Measurements from ENCODE around the gene RIMKLB. TPM values are rescaled to one million over a fixed set of nuclear protein-coding genes. Genes with fewer than 3 reads are reported as not detected.

The RIMKLB gene
- total RNA-seq, 1 experiment from 2014 or later, result 0.39 TPM

GRCh38 chr12:8689681-8690080, 8.1 kb upstream of the RIMKLB start:
- TF ChIP-seq YY1 (IDR thresholded peaks at IDR 0.05; ENCODE audit: extremely low read depth, insufficient replicate concordance, low read depth, low read length) (no peak), ZBTB33 (IDR thresholded peaks at IDR 0.05; ENCODE audit: extremely low read depth, insufficient replicate concordance, low read length) (no peak), POLR2AphosphoS5 (IDR thresholded peaks at IDR 0.05; ENCODE audit: low read depth, low read length) (no peak), ZFX (IDR thresholded peaks at IDR 0.05) (no peak)
- Histone ChIP-seq H3K79me2 (ENCODE audit: insufficient read depth, low read length) (no peaks in the 10 kb centered on the region), H3K36me3 (ENCODE audit: control insufficient read depth in 1 of 2, insufficient read depth in 2 of 2, low read length in 2 of 2) (no peaks in the 10 kb centered on the region), H2AFZ (ENCODE audit: low read depth, low read length, poor library complexity, severe bottlenecking) (no peak overlapping the region), H3K27me3 (ENCODE audit: insufficient read depth, low read length) (0 out of 2 replicates have a peak, but pooled peaks cover 12% of the 10 kb centered on the region), H3K4me2 (ENCODE audit: low read length) (no peak overlapping the region), H3K4me3 (replicated peaks in 1 of 2; ENCODE audit: low read depth in 1 of 2, low read length in 2 of 2) (no peak overlapping the region), H3K9me2 (ENCODE audit: insufficient read depth) (no peaks in the 10 kb centered on the region), H3K27ac (ENCODE audit: low read depth, low read length) (no peak overlapping the region), H4K20me1 (ENCODE audit: insufficient read depth) (no peaks in the 10 kb centered on the region), H3K9me3 (ENCODE audit: control insufficient read depth in 1 of 2, insufficient read depth in 1 of 2, low read depth in 1 of 2, low read length in 2 of 2) (no peaks in the 10 kb centered on the region), H3K4me1 (ENCODE audit: control insufficient read depth in 1 of 2, insufficient read depth in 2 of 2, low read length in 2 of 2) (peaks cover 4 to 10% of the 10 kb centered on the region in 2 experiments; a peak in 3 of 4 replicates), H3K9ac (ENCODE audit: low read length) (no peak overlapping the region)
- RAD21 ChIA-PET (ENCODE audit: low non-redundant PET in 1 of 2, low total read pairs in 2 of 2, uncharacterized antibody in 2 of 2, unreplicated experiment in 2 of 2), result no interaction called here
- CTCF ChIA-PET, result no interaction called here
- DNase-seq (ENCODE audit: low read depth, low spot score) (no peak), ATAC-seq (no peak)
- POLR2A ChIA-PET, result no interaction called here
- BruUV-seq (replicated peaks), result no TSS peak
- intact Hi-C loops (cut with micrococcal nuclease), result no loop called here

GRCh38 chr12:8692573-8692972, 5.2 kb upstream of the RIMKLB start:
- no peak overlapping the region for H3K27ac ChIP-seq (ENCODE audit: low read depth, low read length)
- ATAC-seq (no peak), DNase-seq (ENCODE audit: low read depth, low spot score) (no peak)
- intact Hi-C loops (cut with micrococcal nuclease), result no loop called here
- H2AFZ ChIP-seq (ENCODE audit: low read depth, low read length, poor library complexity, severe bottlenecking), result no peak overlapping the region
- no peaks in the 10 kb centered on the region for H3K9me2 ChIP-seq (ENCODE audit: insufficient read depth)
- POLR2A ChIA-PET, result no interaction called here
- no peak overlapping the region for H3K4me3 ChIP-seq (replicated peaks in 1 of 2; ENCODE audit: low read depth in 1 of 2, low read length in 2 of 2)
- BruUV-seq (replicated peaks), result no TSS peak
- peaks cover 4 to 10% of the 10 kb centered on the region in 2 experiments; a peak in 3 of 4 replicates for H3K4me1 ChIP-seq (ENCODE audit: control insufficient read depth in 1 of 2, insufficient read depth in 2 of 2, low read length in 2 of 2)
- H4K20me1 ChIP-seq (ENCODE audit: insufficient read depth), result no peaks in the 10 kb centered on the region
- H3K79me2 ChIP-seq (ENCODE audit: insufficient read depth, low read length), result no peaks in the 10 kb centered on the region
- H3K36me3 ChIP-seq (ENCODE audit: control insufficient read depth in 1 of 2, insufficient read depth in 2 of 2, low read length in 2 of 2), result no peaks in the 10 kb centered on the region
- CTCF ChIA-PET, result no interaction called here
- no peak overlapping the region for H3K4me2 ChIP-seq (ENCODE audit: low read length)
- no peak overlapping the region for H3K9ac ChIP-seq (ENCODE audit: low read length)
- H3K27me3 ChIP-seq (ENCODE audit: insufficient read depth, low read length), result 0 out of 2 replicates have a peak, but pooled peaks cover 7% of the 10 kb centered on the region
- TF ChIP-seq RAD21 (IDR thresholded peaks at IDR 0.05; ENCODE audit: low read depth), result no peak
- TF ChIP-seq SIN3A (IDR thresholded peaks at IDR 0.05; ENCODE audit: low read depth), result no peak
- no peak for TF ChIP-seq EZH2phosphoT487 (IDR thresholded peaks at IDR 0.05; ENCODE audit: borderline replicate concordance)
- TF ChIP-seq SP1 (IDR thresholded peaks at IDR 0.05; ENCODE audit: low read depth), result no peak
- no peak for TF ChIP-seq ZFX (IDR thresholded peaks at IDR 0.05)
- TF ChIP-seq ZBTB33 (IDR thresholded peaks at IDR 0.05; ENCODE audit: extremely low read depth, insufficient replicate concordance, low read length), result no peak
- TF ChIP-seq FOSL1 (IDR thresholded peaks at IDR 0.05; ENCODE audit: low read depth), result no peak
- TF ChIP-seq MAX (IDR thresholded peaks at IDR 0.05), result no peak
- no peak for TF ChIP-seq EGR1 (IDR thresholded peaks at IDR 0.05; ENCODE audit: low read depth)
- TF ChIP-seq CBX3 (IDR thresholded peaks at IDR 0.05; ENCODE audit: low read depth), result no peak
- TF ChIP-seq REST (IDR thresholded peaks at IDR 0.05; ENCODE audit: low read depth), result no peak
- RAD21 ChIA-PET (ENCODE audit: low non-redundant PET in 1 of 2, low total read pairs in 2 of 2, uncharacterized antibody in 2 of 2, unreplicated experiment in 2 of 2), result no interaction called here
- H3K9me3 ChIP-seq (ENCODE audit: control insufficient read depth in 1 of 2, insufficient read depth in 1 of 2, low read depth in 1 of 2, low read length in 2 of 2), result no peaks in the 10 kb centered on the region

Data from HCT116 (cell line).